Measurements from ENCODE around the gene FLNB. TPM values are rescaled to one million over a fixed set of nuclear protein-coding genes. Genes with fewer than 3 reads are reported as not detected.

Gene FLNB
- total and polyA plus RNA-seq, 2 of the 4 experiments (the other 2 are of a cell fraction): 78.0 to 136 TPM

DNA sequence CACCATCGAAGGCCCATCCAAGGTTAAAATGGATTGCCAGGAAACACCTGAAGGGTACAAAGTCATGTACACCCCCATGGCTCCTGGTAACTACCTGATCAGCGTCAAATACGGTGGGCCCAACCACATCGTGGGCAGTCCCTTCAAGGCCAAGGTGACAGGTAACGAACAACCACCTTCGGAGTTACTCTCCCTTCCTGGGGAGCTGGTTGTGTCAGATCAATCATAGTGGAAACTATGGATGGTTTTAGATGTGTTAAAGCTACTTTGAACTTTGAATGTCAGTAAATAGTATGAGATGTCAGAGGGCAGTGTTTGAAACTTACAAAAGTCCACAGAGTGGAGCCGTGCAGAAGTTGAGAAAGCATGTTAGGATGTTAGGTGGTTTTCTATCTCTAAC, 160.3 kb downstream of the FLNB start:
- no peak for ATAC-seq (ENCODE audit: low read depth)
- TF ChIP-seq RAD21 (IDR thresholded peaks at IDR 0.05; ENCODE audit: low read length): no peak
- TF ChIP-seq MAZ (IDR thresholded peaks at IDR 0.05; ENCODE audit: borderline replicate concordance, low read depth, low read length): no peak
- TF ChIP-seq MXI1 (IDR thresholded peaks at IDR 0.05; ENCODE audit: borderline replicate concordance, low read depth, low read length): no peak
- TF ChIP-seq, protein P1, sequence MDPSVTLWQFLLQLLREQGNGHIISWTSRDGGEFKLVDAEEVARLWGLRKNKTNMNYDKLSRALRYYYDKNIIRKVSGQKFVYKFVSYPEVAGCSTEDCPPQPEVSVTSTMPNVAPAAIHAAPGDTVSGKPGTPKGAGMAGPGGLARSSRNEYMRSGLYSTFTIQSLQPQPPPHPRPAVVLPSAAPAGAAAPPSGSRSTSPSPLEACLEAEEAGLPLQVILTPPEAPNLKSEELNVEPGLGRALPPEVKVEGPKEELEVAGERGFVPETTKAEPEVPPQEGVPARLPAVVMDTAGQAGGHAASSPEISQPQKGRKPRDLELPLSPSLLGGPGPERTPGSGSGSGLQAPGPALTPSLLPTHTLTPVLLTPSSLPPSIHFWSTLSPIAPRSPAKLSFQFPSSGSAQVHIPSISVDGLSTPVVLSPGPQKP (IDR thresholded peaks at IDR 0.05; ENCODE audit: borderline replicate concordance, low read depth, low read length): no peak
- no peak for TF ChIP-seq MAFK (IDR thresholded peaks at IDR 0.05; ENCODE audit: low read depth, low read length)
- no peak for TF ChIP-seq RCOR1 (IDR thresholded peaks at IDR 0.05; ENCODE audit: insufficient replicate concordance, low read length)
- no peak for TF ChIP-seq USF2 (IDR thresholded peaks at IDR 0.05; ENCODE audit: low read depth, low read length)
- TF ChIP-seq CTCF (conservative IDR thresholded peaks at IDR 0.05; ENCODE audit: low read depth, low read length): no peak
- no peak for TF ChIP-seq FOS (IDR thresholded peaks at IDR 0.05; ENCODE audit: low read depth, low read length)
- TF ChIP-seq POLR2A (IDR thresholded peaks at IDR 0.05; ENCODE audit: low read depth, low read length): no peak
- no peak for TF ChIP-seq RFX5 (IDR thresholded peaks at IDR 0.05; ENCODE audit: low read depth, low read length)
- TF ChIP-seq NFE2L2 (IDR thresholded peaks at IDR 0.05; ENCODE audit: low read depth, low read length): no peak
- TF ChIP-seq CEBPB (IDR thresholded peaks at IDR 0.05; ENCODE audit: low read depth, low read length): no peak
- TF ChIP-seq SMC3 (IDR thresholded peaks at IDR 0.05; ENCODE audit: low read depth, low read length): no peak
- no peak for TF ChIP-seq CHD1 (IDR thresholded peaks at IDR 0.05; ENCODE audit: low read depth, low read length)
- TF ChIP-seq BHLHE40 (IDR thresholded peaks at IDR 0.05; ENCODE audit: low read depth, low read length): no peak
- dilution Hi-C loops (cut with HindIII; ENCODE audit: low sequenced_read_pairs, unreplicated experiment) (no loop called here), intact Hi-C loops (cut with micrococcal nuclease) (no loop called here), in situ Hi-C loops (cut with MboI; ENCODE audit: low sequenced_read_pairs) (no loop called here)
- H3K4ac ChIP-seq (ENCODE audit: low read depth, low read length): no peak overlapping the region
- no TSS peak for BruUV-seq (replicated peaks)
- ChIA-PET CTCF (interaction anchor here (2.6 kb wide), 1 partner anchor 9 kb away, joined by 19 read pairs; no protein-coding TSS in a partner anchor), POLR2A (ENCODE audit: unreplicated experiment) (no interaction called here)
- H3K18ac ChIP-seq (ENCODE audit: low read depth, low read length): no peak overlapping the region
- H4K20me1 ChIP-seq (ENCODE audit: insufficient read depth, low read length): peaks cover 22% of the 10 kb centered on the region
- H2AK5ac ChIP-seq (ENCODE audit: low read depth, low read length): no peak overlapping the region
- no peaks in the 10 kb centered on the region for H3K9me3 ChIP-seq (ENCODE audit: control insufficient read depth, insufficient read depth, low read length)
- no peak overlapping the region for H4K91ac ChIP-seq (ENCODE audit: insufficient read depth, low read depth, low read length)
- H2BK120ac ChIP-seq (ENCODE audit: low read depth, low read length): no peak overlapping the region
- H3K9me1 ChIP-seq (ENCODE audit: insufficient read depth, low read length): peaks cover 26% of the 10 kb centered on the region
- no peak overlapping the region for H2BK5ac ChIP-seq (ENCODE audit: low read depth, low read length, poor library complexity, severe bottlenecking)
- H3K36me3 ChIP-seq (ENCODE audit: control insufficient read depth, insufficient read depth, low read length): peaks cover 51% of the 10 kb centered on the region
- no peak overlapping the region for H2BK20ac ChIP-seq (ENCODE audit: low read depth, low read length)
- H3K27me3 ChIP-seq (ENCODE audit: control insufficient read depth, insufficient read depth, low read length): no peaks in the 10 kb centered on the region
- H2AFZ ChIP-seq (replicated peaks; ENCODE audit: low read length, poor library complexity): no peak overlapping the region
- H2BK15ac ChIP-seq (ENCODE audit: low read depth, low read length): no peak overlapping the region
- H3K4me2 ChIP-seq (ENCODE audit: low read depth, low read length): no peak overlapping the region
- H3K4me1 ChIP-seq (ENCODE audit: control insufficient read depth, insufficient read depth, low read length): peaks cover 16% of the 10 kb centered on the region
- H3K14ac ChIP-seq (replicated peaks; ENCODE audit: low read depth, low read length): no peak overlapping the region
- no peak for DNase-seq
- H2AK9ac ChIP-seq (replicated peaks; ENCODE audit: low read depth, low read length, poor library complexity): no peak overlapping the region
- no peak overlapping the region for H3K27ac ChIP-seq (ENCODE audit: insufficient read depth, low read length)
- no peak overlapping the region for H4K8ac ChIP-seq (ENCODE audit: low read depth in 2 of 2, low read length in 2 of 2)
- peaks cover 10 to 45% of the 10 kb centered on the region in 2 experiments for H3K79me1 ChIP-seq (ENCODE audit: low read depth in 1 of 2, low read length in 2 of 2)
- H3K4me3 ChIP-seq (ENCODE audit: insufficient read depth, low read depth, low read length): no peak overlapping the region
- no peak overlapping the region for H3K23ac ChIP-seq (ENCODE audit: low read depth, low read length)
- no peak overlapping the region for H4K5ac ChIP-seq (ENCODE audit: low read depth, low read length)
- no peak overlapping the region for H3K9ac ChIP-seq (ENCODE audit: low read depth, low read length)
- WGBS, 2 experiments (ENCODE audit: extremely low coverage in 2 of 2, insufficient read length in 1 of 2): 88% methylated on average over 1 of the region's 7 CpGs; no CpG with 5 or more reads in 1 of the 2 experiments
- no peak overlapping the region for H3K56ac ChIP-seq (ENCODE audit: extremely low read depth, insufficient read depth, low read length)
